ENCODE data around the gene SH3PXD2B.

The SH3PXD2B gene

GRCh38 chr5:172501708-172502320, 47.5 kb upstream of the SH3PXD2B start:
- no peak for TF ChIP-seq GABPA (IDR thresholded peaks at IDR 0.05; ENCODE audit: low read depth)
- TF ChIP-seq REST (IDR thresholded peaks at IDR 0.05; ENCODE audit: insufficient replicate concordance, low read depth) = no peak
- no peak for TF ChIP-seq SPI1 (IDR thresholded peaks at IDR 0.05; ENCODE audit: borderline replicate concordance, low read depth)
- no peak for TF ChIP-seq CTCF (IDR thresholded peaks at IDR 0.05; ENCODE audit: insufficient read depth, low read length)
- no peak for TF ChIP-seq POLR2AphosphoS5 (IDR thresholded peaks at IDR 0.05; ENCODE audit: low read depth)
- DNase-seq (ENCODE audit: low read depth in 1 of 2, low spot score in 1 of 2) = no peak
- H3K27ac ChIP-seq (replicated peaks) = no peak overlapping the region

DNA sequence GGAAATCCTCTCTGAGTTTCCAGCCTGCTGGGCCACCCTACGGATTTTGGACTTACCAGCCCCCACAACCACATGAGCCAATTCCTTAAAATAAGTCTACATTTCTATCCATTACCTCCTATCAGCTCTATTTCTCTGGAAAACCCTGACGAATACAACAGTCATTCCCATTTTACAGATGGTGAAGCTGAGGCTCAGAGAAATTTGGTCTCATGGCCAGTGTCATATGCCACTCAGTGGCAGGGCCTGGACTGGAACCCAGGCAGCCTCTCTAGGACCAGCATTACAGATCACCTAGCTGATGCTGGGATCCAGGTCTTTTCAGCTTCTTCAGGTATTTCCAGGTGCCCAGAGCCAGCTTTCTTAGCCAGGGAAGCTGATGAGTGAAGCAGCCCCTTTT, 45.0 kb upstream of the SH3PXD2B start:
- H3K4me3 ChIP-seq (replicated peaks; ENCODE audit: insufficient read depth, low read length) = no peak overlapping the region
- TF ChIP-seq SPI1 (IDR thresholded peaks at IDR 0.05; ENCODE audit: borderline replicate concordance, low read depth) = no peak
- no peak for TF ChIP-seq REST (IDR thresholded peaks at IDR 0.05; ENCODE audit: insufficient replicate concordance, low read depth)
- TF ChIP-seq GABPA (IDR thresholded peaks at IDR 0.05; ENCODE audit: low read depth) = no peak
- TF ChIP-seq CTCF (IDR thresholded peaks at IDR 0.05; ENCODE audit: insufficient read depth, low read length) = no peak
- no peak for TF ChIP-seq POLR2AphosphoS5 (IDR thresholded peaks at IDR 0.05; ENCODE audit: low read depth)
- DNase-seq (ENCODE audit: low read depth in 1 of 2, low spot score in 1 of 2) = no peak
- peaks cover 11% of the 10 kb centered on the region for H3K27me3 ChIP-seq (ENCODE audit: insufficient read depth, poor library complexity, severe bottlenecking)
- H3K27ac ChIP-seq (replicated peaks) = no peak overlapping the region

More at GRCh38 chr5:172501708-172502320, 47.5 kb upstream of the SH3PXD2B start:
- Histone ChIP-seq H3K4me3 (replicated peaks; ENCODE audit: insufficient read depth, low read length) (no peak overlapping the region), H3K27me3 (ENCODE audit: insufficient read depth, poor library complexity, severe bottlenecking) (no peaks in the 10 kb centered on the region)

- Histone ChIP-seq H3K27ac (replicated peaks) (no peak overlapping the region), H3K27me3 (ENCODE audit: insufficient read depth, poor library complexity, severe bottlenecking) (peaks cover 11% of the 10 kb centered on the region), H3K4me3 (replicated peaks; ENCODE audit: insufficient read depth, low read length) (no peak overlapping the region)
- no peak for DNase-seq (ENCODE audit: low read depth in 1 of 2, low spot score in 1 of 2)
- TF ChIP-seq SPI1 (IDR thresholded peaks at IDR 0.05; ENCODE audit: borderline replicate concordance, low read depth) = no peak
- no peak for TF ChIP-seq REST (IDR thresholded peaks at IDR 0.05; ENCODE audit: insufficient replicate concordance, low read depth)
- TF ChIP-seq CTCF (IDR thresholded peaks at IDR 0.05; ENCODE audit: insufficient read depth, low read length) = no peak
- no peak for TF ChIP-seq POLR2AphosphoS5 (IDR thresholded peaks at IDR 0.05; ENCODE audit: low read depth)
- no peak for TF ChIP-seq GABPA (IDR thresholded peaks at IDR 0.05; ENCODE audit: low read depth)
Measured at GRCh38 chr5:172498431-172499129, 44.3 kb upstream of the SH3PXD2B start.
